C4-2B (cell line): ENCODE data around the gene CCR6.

Experiments
- ZFX ChIP-seq: fragments of 450-650 bp; IDR thresholded peaks from 2 replicates; pipeline ENCODE4 v1.6.1; 2017
- TF ChIP-seq, protein P1 (sequence below): fragments of 450-650 bp; conservative IDR thresholded peaks from 2 replicates; pipeline ENCODE4 v1.5.1; 2017; ENCODE audit warnings: mild to moderate bottlenecking

DNA sequence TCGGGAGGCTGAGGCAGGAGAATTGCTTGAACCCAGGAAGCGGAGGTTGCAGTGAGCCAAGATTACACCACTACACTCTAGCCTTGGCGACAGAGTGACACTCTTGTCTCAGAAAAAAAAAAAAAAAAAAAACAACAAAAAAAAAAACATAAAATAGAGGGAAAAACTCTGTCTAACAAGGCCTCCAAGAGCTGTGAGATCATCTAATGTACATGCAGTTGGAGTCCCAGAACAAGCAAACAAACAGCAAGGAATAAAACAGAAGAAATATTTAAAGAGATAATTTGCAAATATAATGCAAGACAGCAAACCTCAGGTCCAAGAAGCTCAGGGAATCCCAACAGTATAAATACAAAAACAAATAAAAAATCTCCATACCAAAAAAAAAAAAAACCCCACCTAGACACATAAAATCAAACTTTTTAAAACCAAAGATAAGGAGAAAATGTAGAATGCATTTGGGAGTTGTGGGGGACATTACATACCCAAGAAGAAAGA is 35.0 kb upstream of the CCR6 start:
- TF ChIP-seq, protein P1, sequence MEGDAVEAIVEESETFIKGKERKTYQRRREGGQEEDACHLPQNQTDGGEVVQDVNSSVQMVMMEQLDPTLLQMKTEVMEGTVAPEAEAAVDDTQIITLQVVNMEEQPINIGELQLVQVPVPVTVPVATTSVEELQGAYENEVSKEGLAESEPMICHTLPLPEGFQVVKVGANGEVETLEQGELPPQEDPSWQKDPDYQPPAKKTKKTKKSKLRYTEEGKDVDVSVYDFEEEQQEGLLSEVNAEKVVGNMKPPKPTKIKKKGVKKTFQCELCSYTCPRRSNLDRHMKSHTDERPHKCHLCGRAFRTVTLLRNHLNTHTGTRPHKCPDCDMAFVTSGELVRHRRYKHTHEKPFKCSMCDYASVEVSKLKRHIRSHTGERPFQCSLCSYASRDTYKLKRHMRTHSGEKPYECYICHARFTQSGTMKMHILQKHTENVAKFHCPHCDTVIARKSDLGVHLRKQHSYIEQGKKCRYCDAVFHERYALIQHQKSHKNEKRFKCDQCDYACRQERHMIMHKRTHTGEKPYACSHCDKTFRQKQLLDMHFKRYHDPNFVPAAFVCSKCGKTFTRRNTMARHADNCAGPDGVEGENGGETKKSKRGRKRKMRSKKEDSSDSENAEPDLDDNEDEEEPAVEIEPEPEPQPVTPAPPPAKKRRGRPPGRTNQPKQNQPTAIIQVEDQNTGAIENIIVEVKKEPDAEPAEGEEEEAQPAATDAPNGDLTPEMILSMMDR, result no peak
- no peak for TF ChIP-seq ZFX
